Type B pancreatic cell (in vitro differentiated cells): Measurements from ENCODE around the gene PMCH. TPM values are rescaled to one million over a fixed set of nuclear protein-coding genes. Genes with fewer than 3 reads are reported as not detected.

ENCODE experiments used
- DNase-seq: peaks from one replicate; pipeline ENCODE4 v3.0.0; 2021; ENCODE audit warnings: mixed read lengths; ENCODE audit not compliant: unreplicated experiment; ENCODE audit errors: extremely low spot score
- H3K27ac Mint-ChIP-seq: 2 replicates; pipeline ENCODE4 v1.8.0; 2021; ENCODE audit warnings: mild to moderate bottlenecking, mixed read lengths
- H3K27me3 Mint-ChIP-seq: 2 replicates; pipeline ENCODE4 v1.8.0; 2021; ENCODE audit warnings: mixed read lengths
- H3K36me3 Mint-ChIP-seq: 2 replicates; pipeline ENCODE4 v1.8.0; 2021; ENCODE audit warnings: mixed read lengths
- H3K4me1 Mint-ChIP-seq: one replicate; pipeline ENCODE4 v1.8.0; 2021; ENCODE audit warnings: mixed read lengths; ENCODE audit not compliant: unreplicated experiment
- H3K4me3 Mint-ChIP-seq: 2 replicates; pipeline ENCODE4 v1.8.0; 2021; ENCODE audit warnings: mild to moderate bottlenecking, mixed read lengths
- H3K9me3 Mint-ChIP-seq: 2 replicates; pipeline ENCODE4 v1.8.0; 2021; ENCODE audit warnings: mixed read lengths
- total RNA-seq: library from RNA; stranded (reverse); gene quantifications from 2 replicates; pipeline ENCODE4 v1.2.1, GENCODE V29; 2021; ENCODE audit warnings: low replicate concordance
- TF ChIP-seq, protein P1 (sequence below): fragments of 200-600 bp; sonication (generic); conservative IDR thresholded peaks from 2 replicates; pipeline ENCODE4 v1.5.0; 2021; ENCODE audit warnings: antibody characterized with exemption, mild to moderate bottlenecking

PMCH gene
- total RNA-seq, 1 donor from 2014 or later, result not detected

DNA sequence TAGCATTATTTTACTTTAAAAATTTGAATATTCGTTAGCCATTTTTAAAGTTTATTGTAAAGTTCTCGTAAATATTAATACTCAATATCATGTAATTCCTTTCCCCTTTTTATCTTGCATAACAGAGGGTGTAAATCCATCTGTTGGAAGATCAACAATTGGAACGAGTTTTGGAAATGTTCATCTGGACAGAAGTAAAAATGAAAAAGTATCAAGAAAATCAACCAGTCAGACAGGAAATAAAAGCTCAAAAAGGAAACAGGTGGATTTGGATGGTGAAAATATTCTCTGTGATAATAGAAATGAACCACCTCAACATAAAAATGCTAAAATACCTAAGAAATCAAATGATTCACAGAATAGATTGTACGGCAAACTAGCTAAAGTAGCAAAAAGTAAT, 1.8 kb downstream of the PMCH start:
- H3K9me3 Mint-ChIP-seq, result no peaks in the 10 kb centered on the region
- no peaks in the 10 kb centered on the region for H3K27me3 Mint-ChIP-seq
- H3K4me3 Mint-ChIP-seq, result no peak overlapping the region
- H3K36me3 Mint-ChIP-seq, result peaks cover 6% of the 10 kb centered on the region
- no peak for DNase-seq
- TF ChIP-seq, protein P1, sequence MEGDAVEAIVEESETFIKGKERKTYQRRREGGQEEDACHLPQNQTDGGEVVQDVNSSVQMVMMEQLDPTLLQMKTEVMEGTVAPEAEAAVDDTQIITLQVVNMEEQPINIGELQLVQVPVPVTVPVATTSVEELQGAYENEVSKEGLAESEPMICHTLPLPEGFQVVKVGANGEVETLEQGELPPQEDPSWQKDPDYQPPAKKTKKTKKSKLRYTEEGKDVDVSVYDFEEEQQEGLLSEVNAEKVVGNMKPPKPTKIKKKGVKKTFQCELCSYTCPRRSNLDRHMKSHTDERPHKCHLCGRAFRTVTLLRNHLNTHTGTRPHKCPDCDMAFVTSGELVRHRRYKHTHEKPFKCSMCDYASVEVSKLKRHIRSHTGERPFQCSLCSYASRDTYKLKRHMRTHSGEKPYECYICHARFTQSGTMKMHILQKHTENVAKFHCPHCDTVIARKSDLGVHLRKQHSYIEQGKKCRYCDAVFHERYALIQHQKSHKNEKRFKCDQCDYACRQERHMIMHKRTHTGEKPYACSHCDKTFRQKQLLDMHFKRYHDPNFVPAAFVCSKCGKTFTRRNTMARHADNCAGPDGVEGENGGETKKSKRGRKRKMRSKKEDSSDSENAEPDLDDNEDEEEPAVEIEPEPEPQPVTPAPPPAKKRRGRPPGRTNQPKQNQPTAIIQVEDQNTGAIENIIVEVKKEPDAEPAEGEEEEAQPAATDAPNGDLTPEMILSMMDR, result no peak
- no peak overlapping the region for H3K27ac Mint-ChIP-seq
- H3K4me1 Mint-ChIP-seq, result no peaks in the 10 kb centered on the region

DNA sequence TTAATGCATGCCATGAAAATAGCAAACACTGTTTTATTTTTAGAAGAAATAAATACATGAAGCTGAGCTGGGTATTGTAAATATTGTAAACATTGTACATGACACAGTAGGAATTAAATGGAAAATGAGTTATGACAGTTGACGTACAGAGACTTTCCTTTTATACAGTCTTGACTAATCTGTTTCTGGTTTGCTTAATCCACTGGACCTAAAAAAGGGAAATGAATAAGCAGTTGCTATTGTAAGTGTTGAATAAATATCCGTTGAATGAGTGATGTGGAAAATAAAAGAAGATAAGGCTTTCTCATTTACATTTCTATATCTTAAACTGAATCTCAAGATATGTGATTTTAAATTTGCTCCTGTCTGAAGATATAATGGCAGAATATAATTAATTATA, 15.0 kb downstream of the PMCH start:
- H3K9me3 Mint-ChIP-seq, result no peaks in the 10 kb centered on the region

GRCh38 chr12:102174761-102175160, 22.9 kb downstream of the PMCH start:
- TF ChIP-seq, protein P1, result no peak
- peaks cover 5% of the 10 kb centered on the region for H3K36me3 Mint-ChIP-seq
- no peak for DNase-seq

More for the DNA sequence above, 15.0 kb downstream of the PMCH start:
- Mint-ChIP-seq H3K36me3 (peaks cover 3% of the 10 kb centered on the region), H3K4me3 (no peak overlapping the region), H3K27ac (no peak overlapping the region), H3K4me1 (no peaks in the 10 kb centered on the region), H3K27me3 (no peaks in the 10 kb centered on the region)
- no peak for DNase-seq
- TF ChIP-seq, protein P1, result no peak

GRCh38 chr12:102174117-102174516, 23.5 kb downstream of the PMCH start:
- no peaks in the 10 kb centered on the region for H3K27me3 Mint-ChIP-seq
- no peaks in the 10 kb centered on the region for H3K9me3 Mint-ChIP-seq
- H3K4me1 Mint-ChIP-seq, result peaks cover 5% of the 10 kb centered on the region
- TF ChIP-seq, protein P1, result no peak
- H3K27ac Mint-ChIP-seq, result no peak overlapping the region
- no peak overlapping the region for H3K4me3 Mint-ChIP-seq
- peaks cover 5% of the 10 kb centered on the region for H3K36me3 Mint-ChIP-seq
- no peak for DNase-seq

More at GRCh38 chr12:102174761-102175160, 22.9 kb downstream of the PMCH start:
- no peaks in the 10 kb centered on the region for H3K9me3 Mint-ChIP-seq
- H3K4me1 Mint-ChIP-seq, result peaks cover 5% of the 10 kb centered on the region
- no peak overlapping the region for H3K4me3 Mint-ChIP-seq
- H3K27ac Mint-ChIP-seq, result no peak overlapping the region
- no peaks in the 10 kb centered on the region for H3K27me3 Mint-ChIP-seq

- TF ChIP-seq, protein P1, result no peak
- DNase-seq, result no peak
- no peaks in the 10 kb centered on the region for H3K36me3 Mint-ChIP-seq
- no peaks in the 10 kb centered on the region for H3K9me3 Mint-ChIP-seq
- H3K4me1 Mint-ChIP-seq, result peaks cover 5% of the 10 kb centered on the region
- no peak overlapping the region for H3K27ac Mint-ChIP-seq
- H3K27me3 Mint-ChIP-seq, result no peaks in the 10 kb centered on the region
- no peak overlapping the region for H3K4me3 Mint-ChIP-seq
These were observed 25.2 kb downstream of the PMCH start for GRCh38 chr12:102172436-102172835.

DNA sequence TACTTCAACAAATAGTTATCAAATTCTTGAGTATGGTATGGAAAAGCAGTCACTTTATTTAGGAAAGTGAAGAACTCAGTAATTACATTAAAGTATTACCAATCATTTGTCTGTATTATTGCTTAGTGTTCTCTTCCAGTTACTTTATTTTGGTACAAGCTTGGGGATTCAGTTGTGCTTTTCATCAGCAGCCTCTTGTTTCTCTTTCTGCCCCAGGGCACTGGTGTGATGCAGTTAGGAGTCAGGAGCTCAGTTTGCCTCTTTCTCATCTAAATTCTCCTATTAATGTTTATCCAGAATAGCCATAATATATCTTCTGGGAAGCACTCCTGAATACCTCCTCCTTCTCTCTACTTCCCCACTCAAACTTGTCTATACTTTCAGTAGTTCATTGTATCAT, 25.7 kb downstream of the PMCH start:
- DNase-seq, result no peak
- TF ChIP-seq, protein P1, result no peak
- H3K9me3 Mint-ChIP-seq, result no peaks in the 10 kb centered on the region
- peaks cover 5% of the 10 kb centered on the region for H3K4me1 Mint-ChIP-seq
- no peak overlapping the region for H3K27ac Mint-ChIP-seq
- no peaks in the 10 kb centered on the region for H3K36me3 Mint-ChIP-seq
- H3K27me3 Mint-ChIP-seq, result no peaks in the 10 kb centered on the region
- H3K4me3 Mint-ChIP-seq, result no peak overlapping the region
